Stomach (tissue), 9 donors: ENCODE results near the gene GALNT18. TPM values are rescaled to one million over a fixed set of nuclear protein-coding genes. Genes with fewer than 3 reads are reported as not detected.
A peak's percentile ranks its signal among the peaks of the same experiment; 100 is the strongest.

Experiments used
- DNase-seq, 2 donors: peaks; one replicate each; pipeline versions ENCODE4 v3.0.0 to v3.0.0-alpha.2; 2013 to 2019
- H3K27ac ChIP-seq, 5 donors: fragments of 200-600 bp in 4 of 5; sonication (generic) in 4 of 5; one replicate each; pipeline ENCODE4 v1.5.1; 2013 to 2019; ENCODE audit warnings: mild to moderate bottlenecking in 1 of 5, moderate library complexity in 1 of 5
- H3K27me3 ChIP-seq, 3 donors: fragments of 200-600 bp; sonication (generic); one replicate each; pipeline ENCODE4 v1.5.1; 2017 to 2019; ENCODE audit warnings: mixed run types in 1 of 3
- H3K36me3 ChIP-seq, 4 donors: fragments of 200-600 bp; sonication (generic); 1 replicate in 3 of 4; 2 replicates in 1 of 4; pipeline ENCODE4 v1.5.1; 2016 to 2019
- H3K4me1 ChIP-seq, 4 donors: fragments of 200-600 bp; sonication (generic); one replicate each; pipeline ENCODE4 v1.5.1; 2016 to 2019
- H3K4me3 ChIP-seq, 4 donors: fragments of 200-600 bp; sonication (generic) in 3 of 4; one replicate each; pipeline ENCODE4 v1.5.1; 2016 to 2019; ENCODE audit warnings: mild to moderate bottlenecking in 1 of 4
- H3K9me3 ChIP-seq, 4 donors: fragments of 200-600 bp; sonication (generic); one replicate each; pipeline ENCODE4 v1.5.1; 2016 to 2019
- CTCF ChIP-seq, 7 experiments: fragments of 450-650 bp in 4 of 7; fragments of 200-600 bp in 3 of 7; sonication (generic) in 3 of 7; IDR thresholded peaks; one replicate each; pipeline ENCODE4 v1.5.1; 2016 to 2019; ENCODE audit warnings: antibody characterized with exemption in 7 of 7, control low read depth in 2 of 7, mild to moderate bottlenecking in 1 of 7
- EP300 ChIP-seq: sonication (generic); formaldehyde crosslinking; IDR thresholded peaks from one replicate; pipeline ENCODE4 v1.6.1; 2017; ENCODE audit warnings: antibody characterized with exemption
- POLR2A ChIP-seq, 4 donors: fragments of 450-650 bp; IDR thresholded peaks; one replicate each; pipeline ENCODE4 v1.6.1; 2016; ENCODE audit warnings: antibody characterized with exemption in 4 of 4, control low read depth in 2 of 4, mild to moderate bottlenecking in 1 of 4, moderate library complexity in 1 of 4
- POLR2AphosphoS5 ChIP-seq, 3 donors: sonication (generic); formaldehyde crosslinking; IDR thresholded peaks; one replicate each; pipeline ENCODE4 v1.6.1; 2016; ENCODE audit warnings: antibody characterized with exemption in 3 of 3
- WGBS, 5 donors: extraction: QIAGEN DNeasy Blood & Tissue Kit in 3 of 5; methylation state at CpG; one replicate each; pipeline versions ENCODE4 v1.1.5 to v1.1.7; 2013 to 2018; 5-methylcytosine and 5-hydroxymethylcytosine counted together
- intact Hi-C: fragments of 100-400 bp; cut with DNase I; formaldehyde crosslinking; loops from one replicate; pipeline ENCODE4 v1.15.1; 2023; ENCODE audit warnings: low total_unique reads
- polyA plus RNA-seq, 3 donors: library from polyadenylated mRNA; stranded (reverse); fragments of 200-250 nt; gene quantifications; one replicate each; pipeline ENCODE4 v1.2.3, GENCODE V29; 2013
- total RNA-seq, 5 donors: library from RNA; depleted of rRNA; stranded (reverse); fragments of >200 nt; gene quantifications; one replicate each; pipeline versions ENCODE4 v1.1.0 to v1.2.3, GENCODE V29; 2014 to 2016
- donor health status: healthy with polysubstance abuse.
- donor health status: Bipolar disorder and iron deficiency.
- donor health status: healthy.

Gene GALNT18
- total and polyA plus RNA-seq, 8 donors = 0.58 to 16.1 (median 2.7) TPM

- H3K27me3 ChIP-seq = peaks cover 0 to 30% (median 17%) of the 10 kb centered on the region in 3 donors
- WGBS, 5 donors = 77 to 92% (median 89%) methylated on average over 4 of the region's 4 CpGs
- no peak overlapping the region for H3K4me3 ChIP-seq
- H3K4me1 ChIP-seq = peaks cover 18 to 32% (median 26%) of the 10 kb centered on the region in 4 donors
- intact Hi-C loops = no loop called here
- no peaks in the 10 kb centered on the region for H3K9me3 ChIP-seq
- H3K36me3 ChIP-seq = no peaks in the 10 kb centered on the region
- no peak overlapping the region for H3K27ac ChIP-seq
- no peak for TF ChIP-seq POLR2AphosphoS5 (IDR thresholded peaks at IDR 0.05)
- TF ChIP-seq POLR2A (IDR thresholded peaks at IDR 0.05) = no peak
- TF ChIP-seq CTCF (IDR thresholded peaks at IDR 0.05) = no peak
- TF ChIP-seq EP300 = no peak
- no peak for DNase-seq
These were observed 3.1 kb upstream of the GALNT18 start for GRCh38 chr11:11624926-11625325.

- H3K27me3 ChIP-seq = peaks cover 0 to 37% (median 24%) of the 10 kb centered on the region in 3 donors
- no peak overlapping the region for H3K4me3 ChIP-seq
- TF ChIP-seq POLR2AphosphoS5 (IDR thresholded peaks at IDR 0.05) (no peak), POLR2A (IDR thresholded peaks at IDR 0.05) (no peak), EP300 (no peak), CTCF (IDR thresholded peaks at IDR 0.05) (no peak)
- WGBS, 5 donors = 85 to 94% (median 90%) methylated on average over 3 of the region's 3 CpGs
- intact Hi-C loops = no loop called here
- no peaks in the 10 kb centered on the region for H3K36me3 ChIP-seq
- H3K27ac ChIP-seq = no peak overlapping the region
- DNase-seq = no peak
- H3K4me1 ChIP-seq = peaks cover 20 to 39% (median 30%) of the 10 kb centered on the region in 4 donors
- H3K9me3 ChIP-seq = no peaks in the 10 kb centered on the region
These were observed 2.4 kb upstream of the GALNT18 start for GRCh38 chr11:11624204-11624603.

- no peak for DNase-seq
- Histone ChIP-seq H3K4me3 (no peak overlapping the region), H3K36me3 (no peaks in the 10 kb centered on the region), H3K4me1 (peaks cover 20 to 40% (median 30%) of the 10 kb centered on the region in 4 donors), H3K9me3 (no peaks in the 10 kb centered on the region), H3K27ac (peak overlapping the region in 3 of 5 donors; percentile 1 to 69 (median 69)), H3K27me3 (peaks cover 0 to 44% (median 30%) of the 10 kb centered on the region in 3 donors)
- intact Hi-C loops = no loop called here
- 21 to 49% (median 31%) methylated on average over 5 of the region's 5 CpGs for WGBS, 5 donors
- TF ChIP-seq POLR2A (IDR thresholded peaks at IDR 0.05) = no peak
These were observed 967 bp upstream of the GALNT18 start for GRCh38 chr11:11622772-11623171.

GRCh38 chr11:11622340-11622706 is 518 bp upstream of the GALNT18 start:
- intact Hi-C loops = no loop called here
- Histone ChIP-seq H3K36me3 (no peaks in the 10 kb centered on the region), H3K27me3 (peaks cover 0 to 44% (median 30%) of the 10 kb centered on the region in 3 donors), H3K4me1 (peaks cover 20 to 40% (median 30%) of the 10 kb centered on the region in 4 donors), H3K4me3 (peak overlapping the region; percentile 55 to 68 (median 60)), H3K9me3 (no peaks in the 10 kb centered on the region), H3K27ac (peak overlapping the region; percentile 3 to 69 (median 55))
- TF ChIP-seq EP300 (no peak), POLR2AphosphoS5 (IDR thresholded peaks at IDR 0.05) (no peak), CTCF (IDR thresholded peaks at IDR 0.05) (peak in 1 of 7 experiments; percentile 2), POLR2A (IDR thresholded peaks at IDR 0.05) (no peak)
- DNase-seq = no peak
- 9 to 18% (median 14%) methylated on average over 9 to 12 of the region's 12 CpGs for WGBS, 5 donors

- 1 to 2% (median 1%) methylated on average over 31 to 55 of the region's 55 CpGs for WGBS, 5 donors
- peaks cover 0 to 44% (median 30%) of the 10 kb centered on the region in 3 donors for H3K27me3 ChIP-seq
- intact Hi-C loops = no loop called here
- H3K4me1 ChIP-seq = peaks cover 20 to 40% (median 30%) of the 10 kb centered on the region in 4 donors
- H3K4me3 ChIP-seq = peak overlapping the region; percentile 55 to 68 (median 60)
- H3K9me3 ChIP-seq = no peaks in the 10 kb centered on the region
- peak overlapping the region in 4 of 5 donors; percentile 49 to 69 (median 60) for H3K27ac ChIP-seq
- no peaks in the 10 kb centered on the region for H3K36me3 ChIP-seq
- DNase-seq = peak in 1 of 2 donors; percentile 83
- TF ChIP-seq CTCF (IDR thresholded peaks at IDR 0.05) (peak in 1 of 7 experiments; percentile 13), POLR2A (IDR thresholded peaks at IDR 0.05) (no peak)
These were observed 758 bp downstream of the GALNT18 start for GRCh38 chr11:11620921-11621572.
